NCI-H748 (cell line): ENCODE data around the gene BCL2.
A peak's percentile ranks its signal among the peaks of the same experiment; 100 is the strongest.
"Not testable (repeated sequence)": the region's sequence is repeated elsewhere in the genome, so short reads cannot be mapped to it uniquely, and the experiment has no call there.

ENCODE experiments used
- DNase-seq: peaks from one replicate; lab custom pipeline; 2025; ENCODE audit not compliant: unreplicated experiment; lab: John Stamatoyannopoulos, UW

The BCL2 gene

DNA sequence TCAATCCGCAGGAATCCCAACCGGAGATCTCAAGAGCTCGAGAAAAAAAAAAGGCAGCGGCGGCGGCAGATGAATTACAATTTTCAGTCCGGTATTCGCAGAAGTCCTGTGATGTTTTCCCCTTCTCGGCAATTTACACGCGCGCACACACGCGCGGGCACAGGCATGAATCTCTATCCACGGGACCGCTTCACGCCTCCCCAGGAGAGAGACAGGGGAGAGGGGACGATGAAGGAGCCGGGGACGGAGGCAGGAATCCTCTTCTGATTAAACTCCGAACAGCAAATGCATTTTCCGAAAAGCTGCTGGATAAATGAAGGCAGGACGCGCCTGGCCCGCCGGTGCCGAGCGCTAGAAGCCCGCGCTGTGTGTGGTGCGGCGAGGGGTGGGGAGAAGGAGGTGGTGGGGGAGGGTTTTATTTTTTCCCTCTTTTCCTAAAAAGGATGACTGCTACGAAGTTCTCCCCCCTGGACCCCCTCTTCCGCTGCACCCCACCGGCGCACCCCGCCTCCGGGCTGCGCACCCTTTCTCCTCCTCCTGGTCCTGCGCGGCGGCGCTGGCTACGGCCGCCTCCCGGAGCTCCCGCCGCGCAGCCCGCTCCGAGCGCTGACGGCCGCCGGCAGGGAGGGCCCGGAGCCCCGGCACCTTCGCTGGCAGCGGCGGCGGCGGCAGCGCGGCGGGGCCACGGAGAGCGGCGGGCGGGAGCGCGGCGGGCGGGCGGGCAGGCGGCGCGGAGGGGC lies at the start of gene BCL2:
Gene BCL2, minus strand, starts transcription at position 387 of the 740 bp plus-strand sequence.
- DNase-seq, result peak; percentile 82

DNA sequence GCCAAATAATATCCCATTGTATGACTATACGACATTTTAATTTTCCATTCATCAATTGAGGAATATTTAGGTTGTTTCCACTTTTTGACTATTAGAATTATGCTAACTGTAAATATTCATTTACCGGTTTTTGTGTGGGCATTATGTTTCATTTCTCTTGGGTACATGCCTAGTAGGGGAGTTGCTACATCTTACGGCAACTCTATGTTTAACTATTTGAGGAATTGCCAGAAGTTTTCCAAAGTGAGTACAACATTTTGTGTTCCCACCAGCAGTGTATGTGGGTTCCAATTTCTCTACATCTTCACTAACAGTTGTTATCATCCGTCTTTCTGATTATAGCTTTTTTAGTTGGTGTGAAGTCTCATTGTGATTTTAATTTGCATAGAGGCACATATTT lies 49.0 kb upstream of the BCL2 start:
- no peak for DNase-seq

DNA sequence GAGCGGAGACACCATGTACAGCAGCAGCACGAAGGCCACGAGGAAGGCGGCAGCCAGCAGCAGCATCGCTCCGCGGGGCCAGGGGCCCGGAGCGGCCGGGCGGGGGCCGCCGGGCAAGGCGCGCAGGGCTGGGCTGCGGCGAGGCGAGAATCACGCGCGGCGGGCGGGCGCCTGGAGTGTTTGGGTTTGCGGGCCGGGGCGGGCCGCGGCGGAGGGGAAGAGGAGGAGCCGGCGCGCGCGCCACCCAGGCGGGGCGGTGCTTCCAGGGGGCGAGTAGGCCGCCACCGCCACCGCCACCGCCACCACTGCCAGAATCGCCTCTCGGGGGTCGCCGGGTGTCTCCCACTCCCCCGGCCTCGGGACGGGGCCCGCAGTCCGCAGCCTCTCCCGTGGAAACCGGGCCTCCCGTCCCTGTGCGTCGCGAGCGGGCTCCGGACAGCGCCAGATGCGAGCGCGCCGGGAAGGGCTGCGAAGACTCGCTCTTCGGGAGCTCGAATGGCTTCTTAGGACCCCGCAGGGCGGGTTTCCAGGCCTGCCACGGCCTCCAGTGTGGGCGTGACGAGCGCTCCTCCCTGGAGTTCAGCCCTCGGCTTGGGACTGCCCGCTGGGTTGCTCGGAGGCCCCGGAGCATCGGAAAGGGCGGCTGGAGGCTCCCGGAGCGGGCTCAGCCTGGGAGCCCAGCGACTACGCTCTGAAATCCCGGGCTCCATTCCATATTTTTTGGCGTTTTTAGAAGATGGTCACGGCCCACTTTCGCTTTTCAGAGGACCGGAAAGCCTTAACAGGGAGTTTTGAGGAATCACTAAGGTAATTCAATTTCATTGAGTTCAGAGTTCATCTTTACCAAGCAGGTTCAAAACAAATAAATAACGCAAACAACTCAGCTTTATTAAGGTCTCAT lies 47.7 kb upstream of the BCL2 start, which contains the start of gene KDSR:
Gene KDSR, minus strand, starts transcription at position 154 of the 901 bp plus-strand sequence. Its CDS starts 88 bp downstream, at position 66.
- DNase-seq, result peak; percentile 98

- DNase-seq, result peak; percentile 63
Observed at GRCh38 chr18:63366213-63367052, 46.9 kb upstream of the BCL2 start.

GRCh38 chr18:63365876-63366212 lies 46.3 kb upstream of the BCL2 start:
- no peak for DNase-seq

DNA sequence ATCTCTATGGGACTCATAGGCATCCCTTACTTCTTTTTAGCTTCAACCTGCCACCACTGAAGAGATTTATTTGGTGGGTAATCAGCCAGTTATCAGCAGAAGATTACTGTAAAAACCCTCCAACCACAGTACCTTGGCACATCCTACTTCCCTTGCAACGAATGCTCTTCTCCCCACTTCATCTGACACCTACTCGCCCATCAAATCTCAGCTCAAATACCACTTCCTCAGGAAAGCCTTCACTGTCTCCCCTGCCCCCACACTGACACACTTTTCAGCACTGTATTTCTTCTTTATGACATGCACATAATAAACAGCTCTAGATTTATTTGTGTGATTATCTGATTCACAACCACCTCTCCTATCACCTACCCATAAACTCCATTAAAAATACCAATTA lies 44.4 kb upstream of the BCL2 start:
- no peak for DNase-seq

- not testable (repeated sequence) for DNase-seq
Observed at GRCh38 chr18:63363420-63363819, 43.9 kb upstream of the BCL2 start.

- no peak for DNase-seq
Observed at GRCh38 chr18:63356272-63356896, 36.8 kb upstream of the BCL2 start.

- DNase-seq, result no peak
Observed at GRCh38 chr18:63350230-63350629, 30.7 kb upstream of the BCL2 start.

DNA sequence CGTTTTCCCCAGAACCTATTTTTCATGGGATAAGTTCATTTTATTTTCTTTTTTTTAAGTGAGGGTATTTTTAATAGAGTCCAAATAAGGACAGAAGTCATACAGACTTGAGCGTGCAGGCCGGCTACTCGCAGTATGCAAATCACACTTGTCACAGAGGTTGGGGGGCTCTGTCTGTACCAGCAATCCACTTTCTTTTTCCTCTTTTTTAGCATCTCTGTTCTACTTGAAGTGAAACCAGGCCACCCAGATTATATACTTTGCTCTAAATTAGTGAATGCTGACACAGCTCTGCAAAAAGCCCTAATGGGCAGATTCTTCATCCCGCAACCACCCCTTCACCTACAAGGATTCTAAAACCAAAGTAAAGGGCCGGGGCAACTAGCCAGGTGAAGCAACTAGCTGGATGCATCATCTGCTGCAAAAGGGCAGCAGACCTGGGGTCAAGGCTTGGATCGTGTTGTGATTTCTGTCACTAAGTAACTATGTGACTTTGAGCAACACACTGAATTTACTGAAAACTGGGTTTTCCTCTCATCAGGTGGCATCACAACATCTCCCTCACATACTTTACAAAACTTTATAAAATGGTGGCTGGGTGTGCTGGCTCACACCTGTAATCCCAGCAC lies 29.1 kb upstream of the BCL2 start:
- no peak for DNase-seq

DNA sequence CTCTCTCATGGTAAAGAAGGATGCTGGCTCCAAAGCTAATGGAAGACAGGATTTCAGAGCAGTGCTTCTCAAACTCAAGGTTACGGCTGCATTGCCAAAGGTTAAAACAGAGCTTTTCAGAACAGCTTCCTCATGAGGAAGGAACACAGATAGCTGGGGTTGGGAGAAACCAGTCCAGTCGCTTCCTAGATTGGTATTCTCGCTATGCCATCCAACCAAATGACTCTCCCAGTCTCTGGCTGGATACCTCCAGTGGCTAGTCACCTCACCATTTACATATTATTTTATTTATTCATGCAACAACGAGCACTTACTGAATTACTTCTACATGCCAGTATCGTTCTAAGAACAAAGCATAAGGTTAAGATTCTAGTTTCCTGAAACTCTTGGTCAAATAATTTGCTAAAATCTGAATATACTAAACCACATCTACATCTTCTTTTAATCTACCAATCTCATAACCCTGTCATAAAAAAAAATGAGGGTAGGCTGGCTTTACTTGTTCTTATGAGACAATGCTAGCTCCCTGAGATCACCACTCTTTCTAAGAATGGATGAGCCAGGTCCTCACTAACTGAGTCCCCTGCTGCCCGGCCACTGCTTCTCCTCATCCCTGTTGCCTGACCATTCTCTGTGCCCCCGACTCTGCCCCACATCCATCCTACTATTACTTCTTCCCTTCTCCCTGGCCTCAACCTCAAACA lies 27.1 kb upstream of the BCL2 start:
- no peak for DNase-seq

DNA sequence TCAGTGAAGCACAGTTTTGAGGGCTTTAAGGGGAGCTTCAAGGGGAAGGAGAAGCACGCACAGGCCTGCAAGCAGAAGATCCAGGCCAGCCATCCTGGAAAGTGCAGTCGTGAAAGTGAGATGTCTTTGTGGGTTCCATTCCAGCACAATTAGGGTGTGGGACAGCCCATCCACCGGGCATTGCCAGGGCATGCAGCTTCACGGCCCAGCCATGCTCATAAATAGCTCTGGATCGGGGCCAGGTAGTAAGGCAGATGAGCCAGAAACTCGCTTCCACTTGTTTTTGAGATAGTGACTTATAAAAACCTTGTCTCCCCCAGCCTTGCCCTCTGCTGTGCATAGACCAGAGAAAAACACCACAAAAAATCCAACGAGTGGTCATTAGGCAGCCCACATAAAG lies 26.5 kb upstream of the BCL2 start:
- no peak for DNase-seq

GRCh38 chr18:63344918-63345317 lies 25.3 kb upstream of the BCL2 start:
- DNase-seq, result no peak

- no peak for DNase-seq
Observed at GRCh38 chr18:63344263-63344662, 24.7 kb upstream of the BCL2 start.

DNA sequence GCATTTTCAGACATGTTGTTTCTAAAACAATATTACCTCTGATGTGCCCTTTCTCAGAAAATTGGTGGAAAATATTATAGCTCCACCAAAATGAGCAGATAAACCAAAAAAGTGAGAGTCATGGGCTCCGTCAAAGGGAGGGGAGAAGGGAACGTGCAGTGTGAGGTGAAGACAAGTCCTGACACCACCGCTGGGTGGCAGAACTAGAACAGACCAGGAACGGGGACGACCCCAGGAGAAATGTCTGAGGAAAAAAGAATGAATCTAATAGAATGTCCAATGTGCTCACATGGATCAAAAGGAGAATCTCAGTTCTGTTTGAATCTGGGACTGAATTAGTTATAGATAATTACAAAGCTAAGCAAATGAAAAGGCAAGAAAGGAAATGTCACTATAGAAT lies 22.6 kb upstream of the BCL2 start:
- peak; percentile 32 for DNase-seq

- DNase-seq, result peak; percentile 68
Observed at GRCh38 chr18:63339920-63340484, 20.4 kb upstream of the BCL2 start.

- DNase-seq, result no peak
Observed at GRCh38 chr18:63336366-63337099, 17.0 kb upstream of the BCL2 start.

GRCh38 chr18:63331105-63331504 lies 11.5 kb upstream of the BCL2 start:
- DNase-seq, result no peak
